ENCODE results near the gene IFT81. TPM values are rescaled to one million over a fixed set of nuclear protein-coding genes. Genes with fewer than 3 reads are reported as not detected.

The IFT81 gene
- total RNA-seq, 1 donor from 2014 or later = 18.3 TPM

DNA sequence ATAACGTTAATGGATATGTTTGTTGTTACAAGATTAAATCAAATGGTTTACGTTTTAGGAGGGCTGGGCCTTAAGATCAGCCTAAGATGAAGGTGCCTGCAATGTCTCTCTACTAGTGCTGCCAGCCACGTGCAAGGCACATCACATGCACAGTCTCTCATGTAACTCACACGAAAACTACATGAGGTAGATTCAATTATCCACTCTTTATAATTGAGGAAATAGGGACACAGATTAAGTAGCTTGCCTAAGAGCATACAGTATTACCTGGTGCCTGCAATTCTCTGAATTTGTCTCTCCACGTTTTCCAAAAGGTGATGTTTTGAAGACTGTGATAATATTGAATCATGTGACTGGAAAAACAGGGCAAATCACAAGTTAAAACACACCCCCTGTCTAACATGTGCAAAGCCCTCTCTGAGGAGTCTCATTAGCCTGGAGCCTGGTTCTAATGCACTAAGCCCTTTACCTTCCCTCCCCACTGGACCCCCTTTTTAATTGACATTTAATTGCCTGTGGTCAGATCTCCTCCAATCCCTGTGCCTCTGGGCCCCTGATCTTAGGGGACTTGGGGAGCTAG lies 142.3 kb downstream of the IFT81 start:
- Histone ChIP-seq H3K9ac (ENCODE audit: low read depth in 1 of 3, low read length in 3 of 3) (peak overlapping the region in 2 of 3 donors; percentile 8 to 71), H3K4me3 (ENCODE audit: low read length in 3 of 3) (peak overlapping the region in 1 of 3 donors; percentile 40), H3K27ac (ENCODE audit: low read depth, low read length) (peak overlapping the region; percentile 73), H3K9me3 (ENCODE audit: control insufficient read depth in 3 of 3, low read length in 3 of 3) (no peaks in the 10 kb centered on the region), H3K27me3 (ENCODE audit: control insufficient read depth in 3 of 3, insufficient read depth in 3 of 3, low read length in 3 of 3) (no peaks in the 10 kb centered on the region), H3K4me1 (ENCODE audit: control insufficient read depth in 3 of 3, insufficient read depth in 3 of 3, low read length in 3 of 3) (peaks cover 37 to 46% (median 39%) of the 10 kb centered on the region in 3 donors), H3K36me3 (ENCODE audit: control insufficient read depth in 3 of 3, insufficient read depth in 3 of 3, low read length in 3 of 3) (no peaks in the 10 kb centered on the region)

DNA sequence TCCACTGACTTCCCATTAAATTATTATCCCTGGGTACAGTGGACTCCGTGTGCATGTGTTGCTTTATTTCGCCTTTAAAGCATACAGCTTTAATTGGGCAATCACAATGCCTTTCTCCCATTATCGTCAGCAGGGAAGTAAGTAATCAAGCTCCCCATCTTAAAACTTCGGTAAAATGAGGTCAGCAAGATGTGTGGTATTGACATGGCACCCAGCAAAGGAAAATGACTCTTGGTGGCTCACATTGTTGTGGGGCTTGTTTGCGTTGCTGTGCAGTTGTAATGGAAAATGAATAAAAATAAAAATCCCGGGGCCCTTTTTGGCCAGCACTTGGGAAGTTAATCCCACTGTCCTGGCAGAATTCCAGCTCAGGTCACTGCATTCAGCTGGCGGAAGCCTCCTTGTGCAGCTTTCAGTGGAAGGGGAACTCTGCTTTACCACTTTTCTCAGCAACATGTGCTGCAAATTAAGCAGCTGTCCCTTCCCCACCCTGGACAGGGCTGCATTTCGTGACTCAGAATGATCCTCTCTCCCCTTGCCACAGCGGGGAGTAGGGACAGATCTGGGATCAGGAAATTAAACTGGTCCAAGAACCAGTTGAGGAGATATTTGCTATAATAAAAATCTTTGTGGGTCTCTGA lies 142.9 kb downstream of the IFT81 start:
- H3K4me3 ChIP-seq (ENCODE audit: low read length in 3 of 3) = peak overlapping the region; percentile 21 to 58 (median 40)
- H3K9me3 ChIP-seq (ENCODE audit: control insufficient read depth in 3 of 3, low read length in 3 of 3) = no peaks in the 10 kb centered on the region
- H3K4me1 ChIP-seq (ENCODE audit: control insufficient read depth in 3 of 3, insufficient read depth in 3 of 3, low read length in 3 of 3) = peaks cover 37 to 48% (median 39%) of the 10 kb centered on the region in 3 donors
- peak overlapping the region; percentile 73 for H3K27ac ChIP-seq (ENCODE audit: low read depth, low read length)
- no peaks in the 10 kb centered on the region for H3K36me3 ChIP-seq (ENCODE audit: control insufficient read depth in 3 of 3, insufficient read depth in 3 of 3, low read length in 3 of 3)
- peak overlapping the region in 2 of 3 donors; percentile 8 to 71 for H3K9ac ChIP-seq (ENCODE audit: low read depth in 1 of 3, low read length in 3 of 3)
- no peaks in the 10 kb centered on the region for H3K27me3 ChIP-seq (ENCODE audit: control insufficient read depth in 3 of 3, insufficient read depth in 3 of 3, low read length in 3 of 3)

Other genes starting within 250 kb of the IFT81 start
- 18.3 TPM for gene GLTP, start 243.8 kb upstream of the IFT81 start, total RNA-seq
- gene TCHP, start 224.1 kb upstream of the IFT81 start, total RNA-seq = 3.7 TPM
- gene GIT2, start 128.0 kb upstream of the IFT81 start, total RNA-seq = 37.6 TPM
- gene ANKRD13A, start 124.9 kb upstream of the IFT81 start, total RNA-seq = 52.2 TPM
- gene C12orf76, start 75.8 kb upstream of the IFT81 start, total RNA-seq = 23.0 TPM
- 515 TPM for gene ATP2A2, start 156.9 kb downstream of the IFT81 start, total RNA-seq

Measured in skeletal muscle tissue (tissue), 4 donors.